A673 (cell line): ENCODE results near the gene UCP1.
"Not testable (repeated sequence)": the region's sequence is repeated elsewhere in the genome, so short reads cannot be mapped to it uniquely, and the experiment has no call there.

Experiments used
- CTCF ChIP-seq: fragments of 300-800, 200-600 bp; sonication (generic); conservative IDR thresholded peaks from 2 replicates; pipeline ENCODE4 v1.5.1; 2017; ENCODE audit warnings: low read depth, mild to moderate bottlenecking, antibody characterized with exemption, low read length, moderate library complexity, mixed read lengths
- EZH2 ChIP-seq: fragments of 200-600 bp; sonication (generic); IDR thresholded peaks from 2 replicates; pipeline ENCODE4 v1.6.1; 2017; ENCODE audit warnings: borderline replicate concordance, low read depth, mild to moderate bottlenecking, mixed read lengths, antibody characterized with exemption, low read length; ENCODE audit not compliant: poor library complexity, severe bottlenecking

DNA sequence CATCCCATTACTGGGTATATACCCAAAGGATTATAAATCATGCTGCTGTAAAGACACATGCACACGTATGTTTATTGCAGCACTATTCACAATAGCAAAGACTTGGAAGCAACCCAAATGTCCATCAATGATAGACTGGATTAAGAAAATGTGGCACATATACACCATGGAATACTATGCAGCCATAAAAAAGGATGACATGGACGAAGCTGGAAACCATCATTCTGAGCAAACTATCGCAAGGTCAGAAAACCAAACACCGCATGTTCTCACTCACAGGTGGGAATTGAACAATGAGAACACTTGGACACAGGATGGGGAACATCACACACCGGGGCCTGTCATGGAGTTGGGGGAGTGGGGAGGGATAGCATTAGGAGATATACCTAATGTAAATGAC lies 55.0 kb downstream of the UCP1 start:
- not testable (repeated sequence) for TF ChIP-seq CTCF, EZH2
